ENCODE data around the gene DARS1.
"Not testable (repeated sequence)": the region's sequence is repeated elsewhere in the genome, so short reads cannot be mapped to it uniquely, and the experiment has no call there.

Gene DARS1

DNA sequence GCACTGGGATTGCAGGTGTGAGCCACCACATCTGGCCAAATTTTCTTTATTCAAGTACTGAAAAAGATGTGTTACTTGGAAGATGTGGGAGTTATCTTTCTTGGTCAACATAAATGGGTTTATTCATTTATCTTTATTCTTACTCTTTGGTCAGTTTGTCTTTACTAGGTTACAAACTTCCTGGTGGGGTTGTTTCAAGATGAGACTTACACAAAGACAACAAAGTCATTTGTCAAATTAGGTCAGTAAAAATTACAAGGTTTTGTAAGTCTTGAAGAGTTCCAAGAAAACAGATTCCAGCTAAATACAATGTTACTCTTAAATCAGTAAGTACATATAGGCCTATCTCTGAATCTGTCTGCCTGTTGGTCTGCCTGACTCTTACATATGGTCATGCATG, 48.9 kb downstream of the DARS1 start:
- ATAC-seq: no peak

DNA sequence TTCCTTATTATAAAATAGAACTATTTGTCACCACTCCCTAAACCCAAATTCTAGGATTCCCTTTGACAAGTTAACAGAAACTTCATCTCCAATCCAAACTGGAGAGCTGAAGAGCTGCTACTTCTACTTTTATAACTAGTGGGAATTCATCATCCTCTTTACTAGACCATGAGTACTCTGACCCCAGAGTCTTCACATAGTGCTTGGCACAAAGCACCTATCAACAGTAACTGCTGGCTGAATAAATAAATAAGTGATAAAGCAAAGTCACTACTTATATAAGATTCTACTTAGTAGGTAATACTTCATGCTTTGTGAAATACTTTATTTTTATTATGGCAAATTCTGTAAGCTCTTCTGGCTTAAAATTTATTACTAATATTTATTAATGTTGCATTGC, 49.5 kb downstream of the DARS1 start:
- ATAC-seq: no peak

DNA sequence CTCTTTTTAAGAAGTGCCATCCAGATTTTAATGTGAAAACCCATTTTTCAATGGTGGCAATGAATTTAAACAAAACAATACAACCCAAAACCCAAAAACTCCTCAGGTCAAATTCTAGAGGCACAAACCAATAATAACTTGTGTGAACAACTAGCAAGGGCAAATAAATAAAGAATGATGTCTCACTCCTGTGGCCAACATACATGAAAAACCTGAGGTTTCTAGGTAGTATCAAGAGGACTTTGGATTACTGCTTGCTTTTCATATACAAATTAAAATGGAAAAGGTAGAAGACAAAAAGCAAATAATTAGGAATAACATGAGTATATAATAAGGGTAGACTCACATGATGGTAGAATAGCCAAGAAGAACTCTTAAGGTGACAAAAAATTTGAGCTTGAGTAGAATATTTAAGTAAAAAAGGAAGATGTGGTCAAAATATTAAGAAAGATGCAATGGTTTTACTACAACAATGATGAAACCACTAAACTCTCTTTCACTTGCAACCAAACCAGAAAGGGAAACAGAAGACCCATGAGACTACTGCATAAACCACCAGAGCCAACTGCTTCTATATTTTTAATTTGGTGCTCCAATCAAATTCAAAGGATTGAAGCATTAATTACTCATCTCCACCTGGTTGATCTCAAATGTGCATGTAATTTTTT, 53.5 kb downstream of the DARS1 start:
- no peak for ATAC-seq

DNA sequence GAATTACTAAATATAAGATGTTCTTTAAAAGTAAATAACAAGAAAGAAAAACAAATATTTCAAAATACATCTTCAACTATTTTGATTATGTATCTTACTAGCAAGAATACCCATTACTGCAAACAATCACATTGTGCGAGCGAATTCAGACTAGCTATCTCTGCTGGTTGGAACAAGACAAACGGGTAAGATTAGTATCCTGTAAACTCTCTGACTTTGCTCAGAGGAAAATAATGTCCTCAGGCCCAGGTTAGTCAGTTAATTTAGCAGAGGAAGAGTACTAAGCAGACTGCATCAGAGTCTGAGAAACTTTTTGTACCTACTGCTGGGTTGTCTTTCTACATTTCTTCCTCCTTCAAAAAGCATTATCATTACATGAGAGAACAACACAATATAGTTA, 58.8 kb downstream of the DARS1 start:
- ATAC-seq: no peak

DNA sequence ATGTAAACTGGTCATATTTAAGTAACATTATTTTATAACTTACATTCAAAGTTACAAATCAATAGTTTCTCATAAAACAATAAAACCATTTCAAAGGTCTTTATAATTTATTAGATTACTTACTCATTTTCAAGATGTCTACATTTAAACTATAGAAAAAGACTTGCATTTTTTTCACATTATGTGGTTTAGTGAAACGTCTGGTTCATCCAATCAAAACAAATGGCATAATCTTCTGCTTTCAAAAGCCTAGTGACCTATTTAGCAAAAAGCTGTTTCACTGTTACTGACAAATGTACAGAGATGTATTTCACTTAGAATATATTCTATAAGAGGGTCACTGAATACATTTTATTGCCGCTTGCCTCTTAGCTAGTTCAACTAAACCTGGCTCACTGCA, 59.9 kb downstream of the DARS1 start:
- ATAC-seq: no peak

DNA sequence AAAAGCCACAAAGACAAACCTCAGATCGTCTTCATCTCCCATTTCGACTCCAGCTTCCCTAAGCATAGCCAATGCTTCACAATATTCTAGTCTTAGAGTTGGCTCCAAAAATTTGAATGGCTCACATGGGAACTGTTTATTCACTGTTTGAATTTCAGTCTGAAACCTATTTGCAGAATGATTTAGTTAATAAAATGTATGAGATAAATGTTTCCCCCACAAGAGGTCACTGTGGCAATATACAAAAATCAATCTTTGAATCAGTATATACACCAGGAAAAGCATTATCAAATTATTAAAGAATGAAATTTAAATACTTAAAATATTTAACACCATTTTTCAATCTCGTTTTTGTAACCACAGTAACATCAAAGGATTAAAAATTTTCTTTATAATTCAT, 69.2 kb downstream of the DARS1 start:
- ATAC-seq: peak in 1 of 2 donors; percentile 30

DNA sequence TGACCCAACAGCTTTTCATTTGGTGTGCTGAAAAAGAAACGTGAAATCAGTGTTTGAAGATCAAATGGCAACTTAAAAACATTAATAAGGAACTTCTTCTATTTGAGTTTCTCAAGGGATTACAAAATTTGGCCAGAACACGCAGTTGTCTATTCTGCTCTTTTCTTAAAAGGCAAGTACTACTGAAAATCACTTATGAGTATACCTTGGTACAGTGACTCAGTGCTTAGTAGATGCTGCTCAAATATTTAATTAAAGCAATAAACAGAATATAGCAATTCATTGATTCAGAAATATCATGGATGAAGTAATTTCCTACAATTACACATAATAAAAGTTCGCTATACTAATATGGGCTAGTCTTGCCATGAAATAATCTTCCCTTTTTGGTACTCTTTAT, 70.9 kb downstream of the DARS1 start:
- no peak for ATAC-seq

DNA sequence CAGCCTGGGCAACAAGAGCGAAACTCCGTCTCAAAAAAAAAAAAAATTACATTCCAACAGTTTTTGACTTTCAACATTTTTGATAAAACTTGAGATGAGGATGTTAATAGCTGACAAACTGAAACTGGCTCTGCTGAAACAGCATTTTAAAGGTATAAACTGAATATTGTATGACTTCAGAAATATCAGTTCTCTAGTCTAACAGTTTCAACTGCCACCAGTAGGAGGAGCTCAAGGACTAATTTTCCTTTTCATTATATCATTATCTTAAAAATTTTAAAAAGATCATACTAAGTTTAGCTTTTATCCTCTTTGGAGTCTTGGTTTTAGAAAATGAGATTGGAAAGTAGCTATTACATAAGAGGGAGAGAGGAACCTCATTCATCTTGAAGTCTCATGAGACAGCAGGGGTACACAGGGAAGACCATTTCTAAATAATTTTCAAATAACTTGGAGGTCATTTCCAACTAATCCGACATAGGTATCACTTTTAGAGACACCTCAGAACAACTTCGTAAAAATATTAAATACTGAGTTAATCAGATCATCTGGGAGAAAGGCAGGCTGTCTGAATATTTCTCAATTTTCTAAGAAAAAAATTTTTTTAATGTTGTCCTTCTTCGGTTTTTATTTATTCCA, 71.6 kb downstream of the DARS1 start:
- no peak for ATAC-seq

DNA sequence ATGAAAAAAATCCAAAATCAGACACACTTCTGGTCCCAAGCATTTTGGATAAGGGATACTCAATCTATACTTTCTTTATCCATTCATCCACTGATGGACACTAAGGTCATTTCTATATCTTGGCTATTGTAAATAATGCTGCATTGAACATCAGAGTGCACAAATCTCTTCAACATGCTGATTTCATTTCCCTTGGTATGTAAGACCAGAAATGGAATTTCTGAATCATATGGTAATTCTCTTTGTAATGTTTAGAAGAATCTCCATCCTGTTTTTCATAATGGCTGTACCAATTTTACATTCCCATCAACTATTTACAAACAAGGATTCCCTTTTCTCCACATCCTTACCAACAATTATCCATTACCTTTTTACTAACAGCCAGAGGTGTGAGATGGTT, 75.5 kb downstream of the DARS1 start:
- no peak for ATAC-seq

DNA sequence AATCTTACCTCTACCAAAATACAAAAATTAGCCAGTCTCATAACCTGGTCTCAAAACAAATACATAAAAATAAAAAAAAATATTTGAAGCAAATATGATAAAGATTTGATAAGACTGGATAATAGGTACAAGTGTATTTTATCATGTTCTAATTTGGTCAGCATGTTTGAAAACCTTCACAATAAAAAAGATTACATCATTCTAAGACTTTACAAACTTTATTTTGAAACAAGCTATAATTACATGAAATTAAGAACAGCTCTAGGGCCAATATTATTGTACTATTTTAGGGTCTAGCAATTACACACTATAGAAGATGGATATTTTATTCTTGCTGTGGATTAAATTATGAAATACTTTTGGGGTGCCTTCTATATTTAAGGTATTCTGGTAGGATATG, 79.7 kb downstream of the DARS1 start:
- ATAC-seq: no peak

DNA sequence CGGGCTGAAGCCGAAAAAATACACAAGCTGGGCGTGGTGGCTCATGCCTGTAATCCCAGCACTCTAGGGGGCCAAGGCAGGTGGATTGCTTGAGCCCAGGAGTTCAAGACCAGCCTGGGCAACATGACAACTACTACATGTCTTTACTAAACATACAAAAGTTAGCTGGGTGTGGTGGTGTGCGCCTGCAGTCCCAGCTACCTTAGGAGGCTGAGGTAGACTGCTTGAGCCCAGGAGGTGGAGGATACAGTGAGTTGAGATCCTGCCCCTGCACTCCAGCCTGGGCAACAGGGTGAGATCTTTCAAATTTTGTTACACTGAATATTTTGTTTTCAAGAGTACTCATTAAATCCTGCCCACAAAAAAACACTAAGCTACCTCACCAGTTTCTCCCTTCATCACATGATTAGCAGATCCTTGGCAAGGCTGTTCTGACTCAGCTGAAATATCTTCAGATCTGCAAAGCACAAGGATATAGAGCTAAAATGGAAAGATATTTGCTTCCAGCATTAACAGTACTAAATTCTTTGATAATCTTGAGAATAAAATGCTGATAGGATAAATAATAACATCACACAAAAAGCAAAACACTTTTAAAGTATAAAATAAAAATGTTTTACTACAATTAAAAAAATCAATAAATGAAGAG, 81.0 kb downstream of the DARS1 start:
- no peak for ATAC-seq

DNA sequence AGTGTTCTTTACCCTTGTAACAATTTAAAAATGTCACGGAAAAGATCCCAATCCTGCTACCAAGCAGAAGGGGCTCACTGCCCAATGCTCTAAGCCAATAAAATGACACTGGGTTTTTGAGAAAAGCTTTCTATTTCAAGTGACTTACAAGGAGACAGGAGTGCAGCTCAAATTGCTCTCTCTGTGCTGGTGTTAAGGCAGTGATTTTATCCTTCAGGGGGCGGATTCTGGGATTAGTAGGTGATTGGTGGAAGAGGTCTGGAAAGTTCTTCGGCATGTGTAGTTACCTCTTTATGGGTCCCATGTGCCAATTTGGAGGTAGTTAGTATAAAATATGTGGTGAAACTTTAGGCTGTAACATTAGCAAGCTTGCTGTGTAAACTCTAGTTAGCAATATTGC, 81.8 kb downstream of the DARS1 start:
- no peak for ATAC-seq

DNA sequence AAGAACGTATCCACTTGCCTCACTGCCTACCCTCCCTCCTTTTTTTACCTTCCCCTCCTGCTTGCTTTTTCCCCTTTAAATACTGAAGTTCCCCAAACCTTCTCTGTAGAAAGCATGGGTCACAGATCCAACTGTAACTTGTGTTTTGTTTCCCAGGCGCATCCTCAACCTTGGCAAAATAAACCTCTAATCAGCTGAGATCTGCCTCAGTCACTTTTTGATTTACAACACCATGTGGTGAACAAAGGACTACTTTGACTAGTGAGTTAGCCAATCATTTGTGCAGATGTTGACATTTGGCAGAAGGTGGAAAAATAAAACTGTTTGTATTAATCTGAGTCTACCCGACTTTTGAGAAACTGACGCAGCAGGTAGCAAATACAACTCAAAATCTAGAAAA, 85.9 kb downstream of the DARS1 start:
- ATAC-seq: no peak

DNA sequence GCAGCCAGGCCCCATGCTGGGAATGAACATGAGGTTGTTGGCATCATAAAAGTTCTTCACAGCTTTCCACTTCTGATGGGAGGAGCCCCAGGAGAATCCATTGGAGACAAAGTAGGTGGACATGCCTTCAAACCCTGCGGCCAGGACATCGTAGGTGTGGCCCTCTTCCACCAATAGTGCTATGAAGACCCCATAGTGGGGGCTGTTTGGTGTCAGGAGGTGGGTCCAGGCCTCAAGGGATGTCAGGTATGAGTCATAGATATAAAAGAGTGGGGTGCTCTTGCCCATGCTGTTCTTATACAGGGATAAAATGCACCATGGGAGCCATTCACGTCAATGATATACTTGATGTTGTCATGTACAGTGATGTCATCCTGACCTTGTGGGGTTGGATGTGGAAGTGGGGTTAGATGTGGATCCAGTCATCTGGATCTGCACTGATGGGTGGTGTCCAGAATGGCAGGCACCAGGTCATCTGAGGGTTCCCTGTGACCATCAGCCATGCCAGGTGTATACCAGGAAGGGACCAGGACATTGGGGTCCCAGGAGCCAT, 87.1 kb downstream of the DARS1 start:
- no peak for ATAC-seq

DNA sequence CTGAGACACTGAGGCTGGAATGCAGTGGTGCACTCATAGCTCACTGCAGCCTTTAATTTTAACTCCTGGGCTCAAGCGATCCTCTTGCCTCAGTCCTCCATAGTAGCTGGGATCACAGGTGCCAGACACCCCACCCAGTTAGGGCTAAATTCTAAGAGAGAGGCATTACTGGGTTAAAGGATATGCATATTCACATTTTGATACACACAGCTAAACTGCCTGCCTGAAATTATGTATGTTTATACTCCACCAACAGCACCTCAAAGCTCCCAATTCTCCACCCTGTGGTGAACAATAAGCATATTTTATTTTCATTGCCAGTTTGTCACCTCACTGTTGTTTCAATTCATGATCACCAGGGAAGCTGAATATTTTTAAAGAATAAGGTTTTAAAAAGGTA, 90.5 kb downstream of the DARS1 start:
- no peak for ATAC-seq

DNA sequence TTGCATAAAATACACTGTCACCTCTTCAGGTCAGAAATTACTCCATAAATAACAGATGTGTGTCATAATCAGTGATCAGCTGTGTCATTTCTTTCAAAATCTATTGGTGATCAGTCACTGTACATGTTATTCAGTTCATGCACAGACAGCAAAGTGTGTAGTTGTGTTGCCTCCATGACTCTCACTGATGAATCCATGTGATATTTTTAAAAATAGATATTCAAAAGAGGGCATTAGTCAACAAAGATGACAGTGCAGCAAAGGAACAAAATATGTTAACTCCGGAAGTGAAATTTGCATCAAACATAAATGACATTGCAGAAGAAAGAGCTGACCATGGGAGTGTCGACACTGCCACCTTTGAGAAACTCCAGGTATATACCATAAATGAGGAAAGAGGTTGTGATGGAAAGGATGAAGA, 92.0 kb downstream of the DARS1 start:
- ATAC-seq: peak in 1 of 2 donors; percentile 67

DNA sequence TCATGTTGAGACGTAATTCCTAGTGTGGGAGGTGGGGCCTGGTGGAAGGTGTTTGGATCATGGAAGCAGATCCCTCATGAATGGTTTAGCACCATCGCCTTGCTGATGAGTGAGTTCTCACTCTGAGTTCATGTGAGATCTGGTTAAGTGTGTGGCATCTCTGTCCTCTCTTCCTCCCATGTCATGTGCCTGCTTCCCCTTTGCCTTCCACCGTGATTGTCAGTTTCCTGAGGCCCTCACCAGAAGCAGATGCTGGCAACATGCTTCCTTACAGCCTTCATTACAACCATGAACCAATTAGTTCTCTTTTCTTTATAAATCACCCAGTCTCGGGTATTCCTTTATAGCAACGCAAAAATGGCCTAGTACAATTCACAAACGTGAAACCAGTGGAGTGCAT, 94.6 kb downstream of the DARS1 start:
- no peak for ATAC-seq

DNA sequence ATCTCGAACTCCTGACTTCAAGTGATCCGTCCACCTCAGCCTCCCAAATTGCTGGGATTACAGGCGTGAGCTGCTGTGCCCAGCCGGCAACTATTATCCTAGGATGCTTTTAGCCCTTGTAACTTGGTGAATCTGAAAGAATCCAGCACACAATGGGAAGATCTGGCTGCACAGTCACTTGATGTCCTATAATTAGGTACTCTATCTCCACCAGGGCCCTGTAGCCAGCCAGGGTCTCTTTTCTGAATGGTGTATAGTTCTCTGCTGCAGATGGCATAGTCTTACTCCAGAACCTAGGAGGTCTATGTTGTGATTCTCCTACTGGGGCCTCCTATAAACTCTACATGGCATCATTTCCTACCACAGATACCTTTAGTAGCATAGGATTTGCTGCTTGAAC, 95.3 kb downstream of the DARS1 start:
- no peak for ATAC-seq

DNA sequence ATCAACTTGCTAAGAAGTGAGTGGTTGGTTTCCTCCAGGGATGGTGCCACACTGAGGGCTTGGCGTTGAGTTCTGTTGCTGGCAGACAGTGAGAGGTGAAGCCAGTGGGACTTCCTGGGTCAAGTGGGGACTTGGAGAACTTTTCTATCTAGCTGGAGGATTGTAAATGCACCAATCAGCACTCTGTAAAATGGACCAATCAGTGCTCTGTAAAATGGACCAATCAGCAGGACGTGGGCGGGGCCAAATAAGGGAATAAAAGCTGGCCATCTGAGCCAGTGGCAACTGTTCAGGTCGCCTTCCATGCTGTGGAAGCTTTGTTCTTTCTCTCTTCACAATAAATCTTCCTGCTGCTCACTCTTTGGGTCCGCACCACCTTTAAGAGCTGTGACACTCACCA, 96.8 kb downstream of the DARS1 start:
- ATAC-seq: not testable (repeated sequence)

DNA sequence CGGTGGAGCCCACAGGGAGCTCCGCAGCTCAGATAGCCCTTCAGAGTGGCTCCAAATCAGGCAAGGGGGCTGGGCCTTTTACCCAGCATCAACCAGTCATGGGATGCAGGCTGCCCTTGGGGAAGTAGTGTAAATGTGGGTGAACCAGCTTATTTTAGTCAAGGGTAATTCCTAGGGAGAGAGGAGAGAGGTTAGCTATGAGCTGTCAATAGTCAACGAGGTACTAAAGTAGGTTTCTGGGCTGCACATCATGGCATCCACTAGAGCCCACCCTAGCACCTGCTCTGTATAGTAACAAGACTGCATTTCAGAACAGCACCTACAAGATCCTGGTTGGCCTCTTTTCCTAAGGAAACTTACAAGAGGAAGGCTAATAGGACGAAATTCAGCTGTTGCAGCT, 99.7 kb downstream of the DARS1 start:
- no peak for ATAC-seq

DNA sequence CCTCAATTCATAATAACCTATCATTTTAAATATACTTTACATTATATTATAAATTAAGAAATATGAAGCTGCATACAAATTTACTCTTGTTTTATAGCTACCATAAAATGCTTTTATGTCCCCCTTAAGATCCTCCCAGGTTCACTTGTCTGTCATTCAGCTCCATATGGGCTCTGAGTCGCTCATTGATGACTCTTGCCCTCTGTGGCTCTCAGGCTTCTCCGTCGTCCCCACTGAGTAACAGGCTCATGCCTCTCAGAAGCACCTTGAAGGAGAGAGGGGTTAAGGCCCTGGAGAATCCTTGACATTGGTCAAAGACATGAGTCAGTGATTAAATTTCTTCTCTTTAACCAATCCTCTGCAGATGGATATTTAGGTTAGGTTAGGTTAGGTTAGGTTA, 103.0 kb downstream of the DARS1 start:
- no peak for ATAC-seq

DNA sequence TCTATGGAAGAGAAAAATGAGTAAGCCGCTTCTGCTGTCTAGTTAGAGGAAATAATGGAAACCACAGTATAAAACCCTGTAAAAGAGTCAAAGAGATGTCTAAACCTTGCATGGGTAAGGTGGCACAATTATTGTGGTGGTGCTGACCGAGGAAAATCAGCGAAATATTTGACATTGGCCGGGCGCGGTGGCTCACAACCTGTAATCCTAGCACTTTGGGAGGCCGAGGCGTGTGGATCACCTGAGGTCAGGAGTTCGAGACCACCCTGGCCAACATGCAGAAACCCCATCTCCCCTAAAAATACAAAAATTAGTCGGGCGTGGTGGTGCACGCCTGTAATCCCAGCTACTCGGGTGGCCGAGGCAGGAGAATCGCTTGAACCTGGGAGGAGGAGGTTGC, 108.7 kb downstream of the DARS1 start:
- ATAC-seq: not testable (repeated sequence)

DNA sequence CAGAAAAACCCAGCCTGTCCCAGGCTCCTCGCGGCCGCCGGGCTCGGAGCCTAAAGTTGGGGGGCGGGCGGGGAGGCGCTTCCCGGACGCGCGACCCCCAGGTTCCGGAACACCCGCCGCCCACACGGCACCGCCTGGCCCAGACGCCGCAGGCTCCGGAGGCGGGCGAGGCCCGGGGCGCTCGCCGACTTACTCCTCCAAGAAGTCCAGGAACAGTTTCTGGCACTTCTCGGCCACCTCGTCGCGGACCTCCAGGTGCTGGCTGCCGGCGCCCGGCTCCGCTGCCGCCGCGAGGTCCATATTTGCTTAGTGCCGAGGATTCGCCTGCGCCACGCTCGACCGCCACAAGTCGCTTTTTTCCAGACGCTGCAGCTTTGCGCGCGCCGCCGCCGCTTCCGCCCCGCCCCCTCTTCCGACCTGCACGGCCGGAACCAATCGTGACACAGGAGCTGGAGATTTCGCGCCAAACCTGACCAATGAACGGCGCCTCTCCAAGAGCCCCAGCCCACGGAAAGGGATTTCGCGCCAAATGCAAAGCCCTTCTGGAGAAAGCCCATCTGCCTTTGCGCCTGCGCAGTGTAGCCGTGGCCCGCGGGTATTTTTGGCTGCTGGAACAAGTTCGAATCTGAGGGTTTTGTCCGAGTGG, 109.2 kb downstream of the DARS1 start, which contains the start of gene MCM6:
Gene MCM6, minus strand, starts transcription at position 378 of the 646 bp plus-strand sequence. Its CDS starts 78 bp downstream, at position 300.
- ATAC-seq: peak; percentile 86 to 88
